CD4-positive, CD25-positive, alpha-beta regulatory T cell (primary cell): ENCODE measurements around the gene TRIM74. TPM values are rescaled to one million over a fixed set of nuclear protein-coding genes. Genes with fewer than 3 reads are reported as not detected.
"Not testable (repeated sequence)": the region's sequence is repeated elsewhere in the genome, so short reads cannot be mapped to it uniquely, and the experiment has no call there.

Experiments
- ATAC-seq, 2 donors: fragments of 150-1000 bp; cut with Tn5 transposase; one replicate each; pipeline ENCODE4 v1.10.0; 2021; ENCODE audit warnings: low read depth in 2 of 2, moderate number of reproducible peaks in 2 of 2, moderate library complexity in 1 of 2
- DNase-seq, 3 donors: peaks; one replicate each; pipeline versions ENCODE4 v3.0.0 to v3.0.0-alpha.2; 2012 to 2022; ENCODE audit warnings: mixed read lengths in 1 of 3
- H3K27ac ChIP-seq: one replicate; pipeline ENCODE4 v1.7.0; 2013; ENCODE audit warnings: mild to moderate bottlenecking, low read length; ENCODE audit not compliant: insufficient read depth, poor library complexity, severe bottlenecking
- H3K27me3 ChIP-seq: one replicate; pipeline ENCODE4 v1.7.0; 2013; ENCODE audit warnings: low read length; ENCODE audit not compliant: control insufficient read depth, insufficient read depth
- H3K36me3 ChIP-seq: one replicate; pipeline ENCODE4 v1.7.0; 2013; ENCODE audit warnings: mild to moderate bottlenecking, low read length, moderate library complexity; ENCODE audit not compliant: control insufficient read depth, insufficient read depth
- H3K4me1 ChIP-seq: 2 replicates; pipeline ENCODE4 v1.7.0; 2013; ENCODE audit warnings: mild to moderate bottlenecking, low read length; ENCODE audit not compliant: insufficient read depth, control insufficient read depth, poor library complexity, severe bottlenecking
- H3K4me3 ChIP-seq: one replicate; pipeline ENCODE4 v1.7.0; 2013; ENCODE audit warnings: low read depth, mild to moderate bottlenecking, low read length, moderate library complexity
- H3K9me3 ChIP-seq, 2 experiments: 1 replicate in 1 of 2; 2 replicates in 1 of 2; pipeline ENCODE4 v1.7.0; 2013; ENCODE audit warnings: low read length in 2 of 2, mild to moderate bottlenecking in 1 of 2, moderate library complexity in 1 of 2; ENCODE audit not compliant: control insufficient read depth in 2 of 2
- H3K27ac Mint-ChIP-seq, 3 donors: one replicate each; pipeline ENCODE4 v1.8.0; 2020 to 2022; ENCODE audit warnings: mild to moderate bottlenecking in 3 of 3, mixed read lengths in 3 of 3, moderate library complexity in 2 of 3
- H3K27me3 Mint-ChIP-seq: one replicate; pipeline ENCODE4 v1.8.0; 2022; ENCODE audit warnings: mild to moderate bottlenecking, mixed read lengths
- H3K36me3 Mint-ChIP-seq: one replicate; pipeline ENCODE4 v1.8.0; 2020; ENCODE audit warnings: mixed read lengths
- H3K4me1 Mint-ChIP-seq, 4 donors: one replicate each; pipeline ENCODE4 v1.8.0; 2020 to 2022; ENCODE audit warnings: mixed read lengths in 4 of 4, mild to moderate bottlenecking in 1 of 4
- H3K4me3 Mint-ChIP-seq, 4 donors: one replicate each; pipeline ENCODE4 v1.8.0; 2020 to 2022; ENCODE audit warnings: mild to moderate bottlenecking in 4 of 4, mixed read lengths in 4 of 4, moderate library complexity in 3 of 4
- H3K9me3 Mint-ChIP-seq, 7 donors: one replicate each; pipeline ENCODE4 v1.8.0; 2020 to 2022; ENCODE audit warnings: mixed read lengths in 7 of 7, mild to moderate bottlenecking in 3 of 7, moderate library complexity in 2 of 7
- polyA plus RNA-seq, 4 donors: library from polyadenylated mRNA; unstranded; fragments of 300-500 nt; fragmentation: Illumina TruSeq; gene quantifications; one replicate each; pipeline ENCODE4 v1.2.3, GENCODE V29; 2021
- total RNA-seq: library from RNA; stranded (reverse); gene quantifications from one replicate; pipeline ENCODE4 v1.2.3, GENCODE V29; 2022

The TRIM74 gene
- total and polyA plus RNA-seq, 5 donors from 2014 or later, result 3.3 TPM; not detected in 4

GRCh38 chr7:72942956-72943355, 26.3 kb downstream of the TRIM74 start:
- H3K4me3 Mint-ChIP-seq, H3K4me3 ChIP-seq, H3K4me1 ChIP-seq, DNase-seq, H3K9me3 Mint-ChIP-seq, H3K27ac ChIP-seq, H3K27me3 Mint-ChIP-seq, H3K27me3 ChIP-seq, H3K9me3 ChIP-seq, ATAC-seq, H3K27ac Mint-ChIP-seq, H3K36me3 ChIP-seq: not testable (repeated sequence)
- Mint-ChIP-seq H3K36me3 (peaks cover 12% of the 10 kb centered on the region), H3K4me1 (peaks cover 0 to 19% (median 3%) of the 10 kb centered on the region in 4 donors)

GRCh38 chr7:72942022-72942705, 27.1 kb downstream of the TRIM74 start:
- H3K4me3 Mint-ChIP-seq, H3K27ac ChIP-seq, H3K27me3 Mint-ChIP-seq, H3K4me3 ChIP-seq, H3K9me3 ChIP-seq, H3K36me3 ChIP-seq, ATAC-seq, H3K27me3 ChIP-seq, H3K9me3 Mint-ChIP-seq: not testable (repeated sequence)
- H3K4me1 ChIP-seq, result peaks cover 10% of the 10 kb centered on the region
- Mint-ChIP-seq H3K36me3 (peaks cover 12% of the 10 kb centered on the region), H3K4me1 (peaks cover 0 to 27% (median 8%) of the 10 kb centered on the region in 4 donors), H3K27ac (peak overlapping the region in 1 of 3 donors; percentile 79)
- peak in 1 of 3 donors; percentile 32 for DNase-seq

GRCh38 chr7:72928216-72928615, 41.0 kb downstream of the TRIM74 start:
- not testable (repeated sequence) for H3K27ac ChIP-seq, H3K9me3 ChIP-seq, DNase-seq, H3K9me3 Mint-ChIP-seq, H3K4me3 Mint-ChIP-seq, ATAC-seq, H3K27me3 ChIP-seq, H3K27me3 Mint-ChIP-seq, H3K27ac Mint-ChIP-seq, H3K4me3 ChIP-seq
- peaks cover 26% of the 10 kb centered on the region for H3K4me1 ChIP-seq
- Mint-ChIP-seq H3K36me3 (peaks cover 27% of the 10 kb centered on the region), H3K4me1 (peaks cover 20 to 42% (median 26%) of the 10 kb centered on the region in 4 donors)
- H3K36me3 ChIP-seq, result peaks cover 38% of the 10 kb centered on the region

- DNase-seq, H3K27me3 Mint-ChIP-seq, H3K9me3 ChIP-seq, H3K9me3 Mint-ChIP-seq, H3K27ac Mint-ChIP-seq, ATAC-seq, H3K4me3 Mint-ChIP-seq, H3K4me3 ChIP-seq, H3K27me3 ChIP-seq, H3K27ac ChIP-seq: not testable (repeated sequence)
- Histone ChIP-seq H3K36me3 (peaks cover 38% of the 10 kb centered on the region), H3K4me1 (peaks cover 26% of the 10 kb centered on the region)
- H3K4me1 Mint-ChIP-seq, result peaks cover 20 to 44% (median 27%) of the 10 kb centered on the region in 4 donors
- H3K36me3 Mint-ChIP-seq, result peaks cover 27% of the 10 kb centered on the region
Observed at GRCh38 chr7:72927791-72928190, 41.5 kb downstream of the TRIM74 start.

GRCh38 chr7:72925546-72926120, 43.6 kb downstream of the TRIM74 start:
- Histone ChIP-seq H3K4me1 (peaks cover 26% of the 10 kb centered on the region), H3K36me3 (peaks cover 29% of the 10 kb centered on the region), H3K9me3 (no peaks in the 10 kb centered on the region), H3K4me3 (peak overlapping the region; percentile 84), H3K27me3 (no peaks in the 10 kb centered on the region), H3K27ac (peak overlapping the region; percentile 95)
- no peaks in the 10 kb centered on the region for H3K27me3 Mint-ChIP-seq
- peaks cover 24% of the 10 kb centered on the region for H3K36me3 Mint-ChIP-seq
- peaks cover 17 to 55% (median 25%) of the 10 kb centered on the region in 4 donors for H3K4me1 Mint-ChIP-seq
- peak overlapping the region; percentile 95 to 98 (median 97) for H3K27ac Mint-ChIP-seq
- peak overlapping the region; percentile 92 to 97 (median 96) for H3K4me3 Mint-ChIP-seq
- DNase-seq (peak in 1 of 3 donors; percentile 12), ATAC-seq (no peak)
- H3K9me3 Mint-ChIP-seq, result no peaks in the 10 kb centered on the region

- H3K27ac ChIP-seq, result peak within 1 kb of the TSS; percentile 95
- peak within 1 kb of the TSS; percentile 95 for H3K4me3 ChIP-seq
- Mint-ChIP-seq H3K27me3 (no peaks in the 10 kb centered on the region), H3K9me3 (no peaks in the 10 kb centered on the region), H3K4me3 (peak within 1 kb of the TSS; percentile 95 to 99 (median 97)), H3K27ac (peak within 1 kb of the TSS; percentile 98 to 99 (median 98)), H3K4me1 (peaks cover 16 to 56% (median 25%) of the 10 kb centered on the region in 4 donors), H3K36me3 (peaks cover 20% of the 10 kb centered on the region)
- peak; percentile 79 to 93 (median 86) for DNase-seq
- H3K4me1 ChIP-seq, result peaks cover 26% of the 10 kb centered on the region
- H3K36me3 ChIP-seq, result peaks cover 24% of the 10 kb centered on the region
- ATAC-seq, result peak; percentile 94 to 97
- H3K27me3 ChIP-seq, result no peaks in the 10 kb centered on the region
- no peaks in the 10 kb centered on the region for H3K9me3 ChIP-seq
Observed at GRCh38 chr7:72924733-72925545, 44.3 kb downstream of the TRIM74 start, which contains the start of gene POM121. TSS of gene POM121 (plus strand) at chr7:72925095. CDS start at chr7:72925122, 27 bp downstream.

GRCh38 chr7:72924386-72924732, 44.9 kb downstream of the TRIM74 start:
- H3K4me3 Mint-ChIP-seq, result peak overlapping the region; percentile 95 to 99 (median 97)
- DNase-seq (no peak), ATAC-seq (peak; percentile 4 to 6)
- peaks cover 26% of the 10 kb centered on the region for H3K4me1 ChIP-seq
- H3K9me3 Mint-ChIP-seq, result no peaks in the 10 kb centered on the region
- H3K27me3 Mint-ChIP-seq, result no peaks in the 10 kb centered on the region
- H3K27me3 ChIP-seq, result no peaks in the 10 kb centered on the region
- H3K27ac ChIP-seq, result peak overlapping the region; percentile 95
- H3K9me3 ChIP-seq, result no peaks in the 10 kb centered on the region
- H3K27ac Mint-ChIP-seq, result peak overlapping the region; percentile 98 to 99 (median 98)
- H3K4me1 Mint-ChIP-seq, result peaks cover 16 to 60% (median 27%) of the 10 kb centered on the region in 4 donors
- H3K36me3 ChIP-seq, result peaks cover 20% of the 10 kb centered on the region
- H3K36me3 Mint-ChIP-seq, result peaks cover 24% of the 10 kb centered on the region
- H3K4me3 ChIP-seq, result peak overlapping the region; percentile 95
